ENCODE measurements around the gene DENND1B. TPM values are rescaled to one million over a fixed set of nuclear protein-coding genes. Genes with fewer than 3 reads are reported as not detected.

The DENND1B gene
- polyA plus RNA-seq, 1 donor (not counting 4 experiments of a cell fraction or from before 2014, with no cell fraction given) = 7.6 TPM

DNA sequence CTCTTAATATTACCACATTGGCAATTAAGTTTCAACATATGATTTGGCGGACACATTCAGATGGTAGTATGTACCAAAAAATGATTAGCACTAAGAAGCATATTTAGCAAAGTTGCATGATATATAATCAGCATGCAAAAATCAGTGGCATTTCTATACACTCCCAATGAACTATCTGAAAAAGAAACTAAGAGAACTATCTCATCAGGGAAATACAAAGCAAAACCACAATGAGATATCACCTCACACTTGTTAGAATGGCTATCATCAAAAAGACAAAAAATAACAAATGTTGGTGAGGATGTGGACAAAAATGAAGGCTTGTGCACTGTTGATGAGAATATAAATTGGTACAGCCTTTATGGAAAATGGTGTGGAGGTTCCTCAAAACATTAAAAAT lies 31.4 kb upstream of the DENND1B start:
- Histone ChIP-seq H4K20me1 (ENCODE audit: control insufficient read depth, extremely low read depth, insufficient read depth, low read length) (no peaks in the 10 kb centered on the region), H3K27ac (ENCODE audit: control insufficient read depth, insufficient read depth, low read length) (no peak overlapping the region), H3K4me3 (ENCODE audit: control insufficient read depth in 2 of 3, extremely low read depth in 1 of 3, insufficient read depth in 2 of 3, low read depth in 1 of 3, low read length in 3 of 3) (no peak overlapping the region), H2AFZ (ENCODE audit: control insufficient read depth, low read length) (no peak overlapping the region), H3K9me1 (ENCODE audit: control insufficient read depth, extremely low read depth, insufficient read depth, low read length) (no peaks in the 10 kb centered on the region), H3K36me3 (ENCODE audit: control insufficient read depth in 2 of 2, extremely low read depth in 1 of 2, insufficient read depth in 2 of 2, low read length in 2 of 2) (no peaks in the 10 kb centered on the region), H3K79me2 (ENCODE audit: control insufficient read depth, insufficient read depth, low read length) (no peaks in the 10 kb centered on the region), H3K27me3 (ENCODE audit: control insufficient read depth, extremely low read depth, insufficient read depth, low read length) (no peaks in the 10 kb centered on the region), H3K4me1 (ENCODE audit: control insufficient read depth, extremely low read depth, insufficient read depth, low read length) (no peaks in the 10 kb centered on the region), H3K4me2 (ENCODE audit: control insufficient read depth, extremely low read depth, insufficient read depth, low read depth, low read length) (no peak overlapping the region), H3K9ac (ENCODE audit: control insufficient read depth, extremely low read depth, insufficient read depth, low read length) (no peak overlapping the region), H3K9me3 (ENCODE audit: control insufficient read depth, low read depth, low read length) (peaks cover under 1% of the 10 kb centered on the region)
- TF ChIP-seq, protein P1, sequence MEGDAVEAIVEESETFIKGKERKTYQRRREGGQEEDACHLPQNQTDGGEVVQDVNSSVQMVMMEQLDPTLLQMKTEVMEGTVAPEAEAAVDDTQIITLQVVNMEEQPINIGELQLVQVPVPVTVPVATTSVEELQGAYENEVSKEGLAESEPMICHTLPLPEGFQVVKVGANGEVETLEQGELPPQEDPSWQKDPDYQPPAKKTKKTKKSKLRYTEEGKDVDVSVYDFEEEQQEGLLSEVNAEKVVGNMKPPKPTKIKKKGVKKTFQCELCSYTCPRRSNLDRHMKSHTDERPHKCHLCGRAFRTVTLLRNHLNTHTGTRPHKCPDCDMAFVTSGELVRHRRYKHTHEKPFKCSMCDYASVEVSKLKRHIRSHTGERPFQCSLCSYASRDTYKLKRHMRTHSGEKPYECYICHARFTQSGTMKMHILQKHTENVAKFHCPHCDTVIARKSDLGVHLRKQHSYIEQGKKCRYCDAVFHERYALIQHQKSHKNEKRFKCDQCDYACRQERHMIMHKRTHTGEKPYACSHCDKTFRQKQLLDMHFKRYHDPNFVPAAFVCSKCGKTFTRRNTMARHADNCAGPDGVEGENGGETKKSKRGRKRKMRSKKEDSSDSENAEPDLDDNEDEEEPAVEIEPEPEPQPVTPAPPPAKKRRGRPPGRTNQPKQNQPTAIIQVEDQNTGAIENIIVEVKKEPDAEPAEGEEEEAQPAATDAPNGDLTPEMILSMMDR (optimal IDR thresholded peaks at IDR 0.05 in 1 of 3, IDR thresholded peaks at IDR 0.05 in 1 of 3, conservative IDR thresholded peaks at IDR 0.05 in 1 of 3; ENCODE audit: extremely low read depth in 1 of 3, insufficient read depth in 2 of 3, low read length in 3 of 3) = no peak
- TF ChIP-seq EZH2 (IDR thresholded peaks at IDR 0.05; ENCODE audit: low read length) = no peak
- dilution Hi-C loops (cut with MboI; ENCODE audit: extremely low pct_ligation_motif_present, low sequenced_read_pairs) = no loop called here
- FAIRE-seq = no peak
- DNase-seq (ENCODE audit: low read depth, low spot score) = no peak

DNA sequence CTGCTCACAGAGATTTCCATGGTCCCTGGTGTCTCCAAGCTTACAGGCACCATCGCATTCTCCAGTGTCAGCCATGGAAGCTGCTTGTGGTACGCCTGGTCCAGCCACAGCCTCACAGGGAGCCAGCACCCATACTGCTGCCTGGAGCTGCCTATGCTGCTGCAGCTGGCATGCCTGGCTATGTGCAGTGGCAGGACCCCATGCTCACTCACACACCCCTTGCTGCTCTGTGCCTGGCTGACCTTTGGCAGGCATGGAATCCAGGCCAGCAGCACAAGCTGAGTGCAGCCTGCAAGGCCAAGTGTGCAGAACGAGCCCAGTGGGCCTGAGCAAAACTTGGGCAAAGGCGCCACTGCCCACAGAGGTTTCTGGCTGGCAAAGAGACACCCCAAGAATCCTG lies 26.4 kb upstream of the DENND1B start:
- Histone ChIP-seq H3K9me3 (ENCODE audit: control insufficient read depth, low read depth, low read length) (peaks cover 4% of the 10 kb centered on the region), H3K79me2 (ENCODE audit: control insufficient read depth, insufficient read depth, low read length) (no peaks in the 10 kb centered on the region), H3K4me3 (ENCODE audit: control insufficient read depth in 2 of 3, extremely low read depth in 1 of 3, insufficient read depth in 2 of 3, low read depth in 1 of 3, low read length in 3 of 3) (no peak overlapping the region), H4K20me1 (ENCODE audit: control insufficient read depth, extremely low read depth, insufficient read depth, low read length) (no peaks in the 10 kb centered on the region), H3K27ac (ENCODE audit: control insufficient read depth, insufficient read depth, low read length) (no peak overlapping the region), H3K4me1 (ENCODE audit: control insufficient read depth, extremely low read depth, insufficient read depth, low read length) (peaks cover 9% of the 10 kb centered on the region), H3K4me2 (ENCODE audit: control insufficient read depth, extremely low read depth, insufficient read depth, low read depth, low read length) (no peak overlapping the region), H2AFZ (ENCODE audit: control insufficient read depth, low read length) (no peak overlapping the region), H3K9ac (ENCODE audit: control insufficient read depth, extremely low read depth, insufficient read depth, low read length) (no peak overlapping the region), H3K27me3 (ENCODE audit: control insufficient read depth, extremely low read depth, insufficient read depth, low read length) (no peaks in the 10 kb centered on the region), H3K9me1 (ENCODE audit: control insufficient read depth, extremely low read depth, insufficient read depth, low read length) (no peaks in the 10 kb centered on the region), H3K36me3 (ENCODE audit: control insufficient read depth in 2 of 2, extremely low read depth in 1 of 2, insufficient read depth in 2 of 2, low read length in 2 of 2) (no peaks in the 10 kb centered on the region)
- no peak for DNase-seq (ENCODE audit: low read depth, low spot score)
- FAIRE-seq = no peak
- TF ChIP-seq, protein P1 (optimal IDR thresholded peaks at IDR 0.05 in 1 of 3, IDR thresholded peaks at IDR 0.05 in 1 of 3, conservative IDR thresholded peaks at IDR 0.05 in 1 of 3; ENCODE audit: extremely low read depth in 1 of 3, insufficient read depth in 2 of 3, low read length in 3 of 3) = no peak
- no peak for TF ChIP-seq EZH2 (IDR thresholded peaks at IDR 0.05; ENCODE audit: low read length)
- dilution Hi-C loops (cut with MboI; ENCODE audit: extremely low pct_ligation_motif_present, low sequenced_read_pairs) = no loop called here
